SK-N-SH (cell line): ENCODE results near the gene RAPSN. TPM values are rescaled to one million over a fixed set of nuclear protein-coding genes. Genes with fewer than 3 reads are reported as not detected.

Source experiments
- CTCF ChIA-PET: fragments of 300-600, 350-600 bp; formaldehyde crosslinking; extraction: SDS; loops from one replicate; lab custom pipeline; 2021; lab: Yijun Ruan, JAX
- POLR2A ChIA-PET: fragments of 350-600 bp; sonication (Branson Sonifier 250); formaldehyde crosslinking; extraction: SDS; loops from one replicate; lab custom pipeline; 2020; ENCODE audit warnings: antibody characterized with exemption, inconsistent platforms; lab: Yijun Ruan, JAX
- DNase-seq: peaks from one replicate; pipeline ENCODE4 v3.0.0; 2012
- H2AFZ ChIP-seq: fragments of 200-600 bp; sonication (generic); 2 replicates; pipeline ENCODE4 v1.8.1; 2016; ENCODE audit warnings: antibody characterized with exemption, mild to moderate bottlenecking, low read depth
- H3F3A ChIP-seq: fragments of 200-600 bp; sonication (generic); replicated peaks from 2 replicates; pipeline ENCODE3; 2016; ENCODE audit warnings: antibody characterized with exemption, mild to moderate bottlenecking; ENCODE audit not compliant: insufficient read depth
- H3K27ac ChIP-seq, 2 experiments: fragments of 200-500 bp in 1 of 2; fragments of 200-600 bp in 1 of 2; sonication (Bioruptor generic) in 1 of 2; sonication (generic), shearing (Covaris generic) in 1 of 2; 2 replicates each; pipeline versions ENCODE4 v1.5.1 to v1.6.1; 2014 to 2016; ENCODE audit warnings: low read depth in 2 of 2, inconsistent platforms in 1 of 2, low read length in 1 of 2, mild to moderate bottlenecking in 1 of 2, mixed read lengths in 1 of 2
- H3K27me3 ChIP-seq: fragments of 200-600 bp; sonication (generic), shearing (Covaris generic); 2 replicates; pipeline ENCODE4 v1.6.1; 2016; ENCODE audit warnings: mixed run types; ENCODE audit not compliant: insufficient read depth
- H3K36me3 ChIP-seq, 2 experiments: fragments of 200-500 bp in 1 of 2; fragments of 200-600 bp in 1 of 2; sonication (Bioruptor generic) in 1 of 2; sonication (generic) in 1 of 2; replicated peaks in 1 of 2; 2 replicates each; pipeline versions ENCODE3 to v1.5.1; 2014 to 2016; ENCODE audit warnings: low read length in 1 of 2, mild to moderate bottlenecking in 1 of 2; ENCODE audit not compliant: insufficient read depth in 2 of 2, control insufficient read depth in 1 of 2
- H3K4me1 ChIP-seq, 2 experiments: fragments of 200-500 bp in 1 of 2; fragments of 200-600 bp in 1 of 2; sonication (Bioruptor generic) in 1 of 2; sonication (generic), shearing (Covaris generic) in 1 of 2; 2 replicates each; pipeline versions ENCODE4 v1.5.1 to v1.6.1; 2014 to 2016; ENCODE audit warnings: low read depth in 1 of 2, low read length in 1 of 2, mixed run types in 1 of 2; ENCODE audit not compliant: insufficient read depth in 2 of 2, control insufficient read depth in 1 of 2
- H3K4me2 ChIP-seq: fragments of 200-600 bp; sonication (generic), shearing (Covaris generic); 2 replicates; pipeline ENCODE4 v1.6.1; 2017; ENCODE audit warnings: mixed run types
- H3K4me3 ChIP-seq, 2 experiments: fragments of 200-500 bp in 1 of 2; fragments of 200-600 bp in 1 of 2; sonication (Bioruptor generic) in 1 of 2; sonication (generic), shearing (Covaris generic) in 1 of 2; 2 replicates each; pipeline versions ENCODE4 v1.5.1 to v1.8.1; 2014 to 2016; ENCODE audit warnings: low read depth in 2 of 2, inconsistent platforms in 1 of 2, low read length in 1 of 2, mild to moderate bottlenecking in 1 of 2, mixed read lengths in 1 of 2, moderate library complexity in 1 of 2
- H3K79me2 ChIP-seq: fragments of 200-600 bp; sonication (generic); 2 replicates; pipeline ENCODE4 v1.8.1; 2017; ENCODE audit warnings: mild to moderate bottlenecking; ENCODE audit not compliant: insufficient read depth
- H3K9ac ChIP-seq: fragments of 200-600 bp; sonication (generic); 2 replicates; pipeline ENCODE4 v1.6.1; 2017; ENCODE audit warnings: mixed run types
- H3K9me2 ChIP-seq: fragments of 200-600 bp; sonication (generic); 2 replicates; pipeline ENCODE4 v1.6.1; 2017; ENCODE audit warnings: mixed run types
- H3K9me3 ChIP-seq: fragments of 200-600 bp; sonication (generic); 2 replicates; pipeline ENCODE4 v1.6.1; 2017; ENCODE audit warnings: mixed run types, mild to moderate bottlenecking, moderate library complexity
- H4K20me1 ChIP-seq: fragments of 200-600 bp; sonication (generic); 2 replicates; pipeline ENCODE4 v1.6.1; 2017; ENCODE audit warnings: mild to moderate bottlenecking, mixed run types; ENCODE audit not compliant: insufficient read depth
- EP300 ChIP-seq, 2 experiments: IDR thresholded peaks; 2 replicates each; pipeline versions ENCODE4 v1.4.0 to v1.6.1; 2012; ENCODE audit warnings: borderline replicate concordance in 1 of 2, low read depth in 1 of 2, low read length in 1 of 2
- FOSL2 ChIP-seq: IDR thresholded peaks from 2 replicates; pipeline ENCODE4 v1.4.0; 2012; ENCODE audit warnings: low read depth, mild to moderate bottlenecking, moderate library complexity, borderline replicate concordance
- FOXJ3 ChIP-seq: sonication (generic); formaldehyde crosslinking; IDR thresholded peaks from 2 replicates; pipeline ENCODE4 v1.5.1; 2020; ENCODE audit warnings: mild to moderate bottlenecking, missing genetic modification reagents
- FOXM1 ChIP-seq: IDR thresholded peaks from 2 replicates; pipeline ENCODE4 v1.4.0; 2012; ENCODE audit warnings: low read depth, mild to moderate bottlenecking
- JUND ChIP-seq: IDR thresholded peaks from 2 replicates; pipeline ENCODE4 v1.4.0; 2012
- MXI1 ChIP-seq: IDR thresholded peaks from 2 replicates; pipeline ENCODE4 v1.6.1; 2012; ENCODE audit warnings: mild to moderate bottlenecking, low read depth, low read length, improper control_type of control experiment
- RFX5 ChIP-seq: IDR thresholded peaks from 2 replicates; pipeline ENCODE4 v1.6.1; 2012; ENCODE audit warnings: mild to moderate bottlenecking, improper control_type of control experiment, low read length
- TCF12 ChIP-seq: IDR thresholded peaks from 2 replicates; pipeline ENCODE4 v1.4.0; 2012
- YY1 ChIP-seq: IDR thresholded peaks from 2 replicates; pipeline ENCODE4 v1.4.0; 2012; ENCODE audit warnings: low read depth, mild to moderate bottlenecking
- WGBS: methylation state at CpG from one replicate; pipeline ENCODE4 v1.1.6; 2017; ENCODE audit warnings: low lambda C conversion rate; 5-methylcytosine and 5-hydroxymethylcytosine counted together
- polyA plus RNA-seq, 3 experiments: library from polyadenylated mRNA; depleted of rRNA; stranded (reverse); fragments of >200 nt; gene quantifications; 2 replicates each; pipeline ENCODE4 v1.2.3, GENCODE V29; 2012
- TF ChIP-seq, protein P1 (sequence below): IDR thresholded peaks from 2 replicates; pipeline ENCODE4 v1.6.1; 2012; ENCODE audit warnings: mild to moderate bottlenecking, low read depth, low read length, moderate library complexity
- TF ChIP-seq, protein P2 (sequence below): IDR thresholded peaks from 2 replicates; pipeline ENCODE4 v1.4.0; 2012; ENCODE audit warnings: low read depth, borderline replicate concordance
- TF ChIP-seq, protein P3 (sequence below): IDR thresholded peaks from 2 replicates; pipeline ENCODE4 v1.4.0; 2012; ENCODE audit warnings: low read depth
- TF ChIP-seq, protein P4 (sequence below): IDR thresholded peaks from 2 replicates; pipeline ENCODE4; 2012

Gene RAPSN
- polyA plus RNA-seq, 1 of the 3 experiments (the other 2 are of a cell fraction), result 0.07 TPM

DNA sequence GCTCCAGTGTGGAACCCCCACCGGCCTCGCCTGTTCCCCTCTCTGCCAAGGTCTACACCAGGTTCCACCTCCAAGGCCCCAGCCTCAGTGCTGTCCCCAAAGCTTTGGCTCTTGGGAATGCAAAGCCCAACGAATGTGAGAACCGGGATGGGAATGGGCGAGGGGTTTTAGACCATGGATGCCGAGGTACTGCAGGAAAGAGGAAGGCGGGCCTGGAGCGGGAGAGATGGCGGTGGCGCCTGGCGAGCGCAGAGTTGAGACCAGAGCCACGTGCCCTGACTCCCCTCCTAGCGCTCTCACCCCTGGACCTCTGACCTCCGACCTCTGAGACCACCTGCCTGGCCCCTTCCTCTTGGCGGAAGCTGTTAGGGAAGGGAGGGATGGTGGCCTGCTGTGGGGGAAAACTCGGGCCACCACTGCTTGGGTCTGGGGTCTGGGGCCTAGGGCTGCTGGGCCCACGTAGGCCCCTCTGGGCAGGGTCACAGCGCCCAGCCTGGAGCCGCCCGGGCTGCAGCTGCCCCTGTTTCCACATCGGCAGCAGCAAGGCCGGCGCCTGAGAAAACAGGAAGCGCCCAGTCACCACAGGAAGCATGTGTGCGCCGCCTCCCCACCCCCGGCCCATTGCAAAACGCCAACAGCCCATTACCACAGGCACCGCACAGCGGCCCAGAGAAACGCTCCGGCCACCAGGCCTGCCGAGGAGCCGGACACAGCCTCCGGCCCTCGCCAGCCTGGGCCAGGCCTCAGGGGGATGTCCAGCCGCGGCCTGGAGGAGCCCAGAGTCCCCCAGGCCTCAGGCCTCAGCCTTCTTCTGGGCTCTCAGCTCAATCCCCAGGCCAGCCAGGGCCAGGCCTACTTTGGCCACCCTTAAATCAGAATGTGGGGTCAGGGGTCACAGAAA lies 54.4 kb downstream of the RAPSN start (continued):
- TF ChIP-seq, protein P1, sequence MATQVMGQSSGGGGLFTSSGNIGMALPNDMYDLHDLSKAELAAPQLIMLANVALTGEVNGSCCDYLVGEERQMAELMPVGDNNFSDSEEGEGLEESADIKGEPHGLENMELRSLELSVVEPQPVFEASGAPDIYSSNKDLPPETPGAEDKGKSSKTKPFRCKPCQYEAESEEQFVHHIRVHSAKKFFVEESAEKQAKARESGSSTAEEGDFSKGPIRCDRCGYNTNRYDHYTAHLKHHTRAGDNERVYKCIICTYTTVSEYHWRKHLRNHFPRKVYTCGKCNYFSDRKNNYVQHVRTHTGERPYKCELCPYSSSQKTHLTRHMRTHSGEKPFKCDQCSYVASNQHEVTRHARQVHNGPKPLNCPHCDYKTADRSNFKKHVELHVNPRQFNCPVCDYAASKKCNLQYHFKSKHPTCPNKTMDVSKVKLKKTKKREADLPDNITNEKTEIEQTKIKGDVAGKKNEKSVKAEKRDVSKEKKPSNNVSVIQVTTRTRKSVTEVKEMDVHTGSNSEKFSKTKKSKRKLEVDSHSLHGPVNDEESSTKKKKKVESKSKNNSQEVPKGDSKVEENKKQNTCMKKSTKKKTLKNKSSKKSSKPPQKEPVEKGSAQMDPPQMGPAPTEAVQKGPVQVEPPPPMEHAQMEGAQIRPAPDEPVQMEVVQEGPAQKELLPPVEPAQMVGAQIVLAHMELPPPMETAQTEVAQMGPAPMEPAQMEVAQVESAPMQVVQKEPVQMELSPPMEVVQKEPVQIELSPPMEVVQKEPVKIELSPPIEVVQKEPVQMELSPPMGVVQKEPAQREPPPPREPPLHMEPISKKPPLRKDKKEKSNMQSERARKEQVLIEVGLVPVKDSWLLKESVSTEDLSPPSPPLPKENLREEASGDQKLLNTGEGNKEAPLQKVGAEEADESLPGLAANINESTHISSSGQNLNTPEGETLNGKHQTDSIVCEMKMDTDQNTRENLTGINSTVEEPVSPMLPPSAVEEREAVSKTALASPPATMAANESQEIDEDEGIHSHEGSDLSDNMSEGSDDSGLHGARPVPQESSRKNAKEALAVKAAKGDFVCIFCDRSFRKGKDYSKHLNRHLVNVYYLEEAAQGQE, result no peak
- TF ChIP-seq RFX5 (no peak), TCF12 (no peak), JUND (no peak)

DNA sequence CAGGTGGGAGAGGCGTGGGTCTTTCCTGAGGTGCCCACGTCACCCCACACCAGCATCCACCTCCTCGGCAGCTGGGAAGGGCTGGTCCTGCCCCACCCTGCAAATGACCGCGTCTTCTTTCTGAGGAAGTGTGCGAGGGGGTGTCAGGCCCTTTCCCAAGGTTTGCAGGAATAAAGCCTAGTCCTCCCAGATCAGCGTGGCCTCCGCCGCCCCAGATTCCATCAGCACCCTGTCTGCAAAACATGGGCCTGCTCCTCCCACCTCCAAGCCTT lies 55.0 kb downstream of the RAPSN start:
- H3K4me2 ChIP-seq, result no peak overlapping the region
- no peak overlapping the region for H3K9ac ChIP-seq
- WGBS, result 98% methylated on average over 9 of the region's 9 CpGs
- CTCF ChIA-PET, result interaction anchor here (5.0 to 20.7 kb wide), 2 partner anchors 18 to 22 kb away, joined by 22 to 239 read pairs; no protein-coding TSS in a partner anchor
- peaks cover 0 to 4% of the 10 kb centered on the region in 2 experiments; a peak in 1 of 4 replicates for H3K4me1 ChIP-seq
- H3K9me3 ChIP-seq, result no peaks in the 10 kb centered on the region
- no peaks in the 10 kb centered on the region for H4K20me1 ChIP-seq
- no peaks in the 10 kb centered on the region for H3K36me3 ChIP-seq
- H3F3A ChIP-seq, result no peaks in the 10 kb centered on the region
- H3K27me3 ChIP-seq, result no peaks in the 10 kb centered on the region
- no peak overlapping the region for H2AFZ ChIP-seq
- POLR2A ChIA-PET, result no interaction called here
- H3K4me3 ChIP-seq, result no peak overlapping the region
- H3K27ac ChIP-seq, result no peak overlapping the region
- TF ChIP-seq JUND (no peak), FOXM1 (no peak), EP300 (IDR thresholded peaks at IDR 0.05; ENCODE audit: borderline replicate concordance in 1 of 2, low read depth in 1 of 2, low read length in 1 of 2) (no peak), FOSL2 (no peak), YY1 (no peak), MXI1 (no peak), TCF12 (no peak), RFX5 (no peak), FOXJ3 (no peak)
- TF ChIP-seq, protein P1, result no peak
- TF ChIP-seq, protein P2, sequence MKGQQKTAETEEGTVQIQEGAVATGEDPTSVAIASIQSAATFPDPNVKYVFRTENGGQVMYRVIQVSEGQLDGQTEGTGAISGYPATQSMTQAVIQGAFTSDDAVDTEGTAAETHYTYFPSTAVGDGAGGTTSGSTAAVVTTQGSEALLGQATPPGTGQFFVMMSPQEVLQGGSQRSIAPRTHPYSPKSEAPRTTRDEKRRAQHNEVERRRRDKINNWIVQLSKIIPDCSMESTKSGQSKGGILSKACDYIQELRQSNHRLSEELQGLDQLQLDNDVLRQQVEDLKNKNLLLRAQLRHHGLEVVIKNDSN, result no peak
- TF ChIP-seq, protein P3, sequence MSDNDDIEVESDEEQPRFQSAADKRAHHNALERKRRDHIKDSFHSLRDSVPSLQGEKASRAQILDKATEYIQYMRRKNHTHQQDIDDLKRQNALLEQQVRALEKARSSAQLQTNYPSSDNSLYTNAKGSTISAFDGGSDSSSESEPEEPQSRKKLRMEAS, result no peak
- TF ChIP-seq, protein P4, sequence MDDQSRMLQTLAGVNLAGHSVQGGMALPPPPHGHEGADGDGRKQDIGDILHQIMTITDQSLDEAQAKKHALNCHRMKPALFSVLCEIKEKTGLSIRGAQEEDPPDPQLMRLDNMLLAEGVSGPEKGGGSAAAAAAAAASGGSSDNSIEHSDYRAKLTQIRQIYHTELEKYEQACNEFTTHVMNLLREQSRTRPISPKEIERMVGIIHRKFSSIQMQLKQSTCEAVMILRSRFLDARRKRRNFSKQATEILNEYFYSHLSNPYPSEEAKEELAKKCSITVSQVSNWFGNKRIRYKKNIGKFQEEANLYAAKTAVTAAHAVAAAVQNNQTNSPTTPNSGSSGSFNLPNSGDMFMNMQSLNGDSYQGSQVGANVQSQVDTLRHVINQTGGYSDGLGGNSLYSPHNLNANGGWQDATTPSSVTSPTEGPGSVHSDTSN, result no peak
- no peaks in the 10 kb centered on the region for H3K79me2 ChIP-seq
- no peak for DNase-seq
- H3K9me2 ChIP-seq, result no peaks in the 10 kb centered on the region
